Endothelial cell of umbilical vein (primary cell): ENCODE measurements around the gene CABLES1. TPM values are rescaled to one million over a fixed set of nuclear protein-coding genes. Genes with fewer than 3 reads are reported as not detected.

ENCODE experiments used
- BruUV-seq: library from RNA; stranded (reverse); fragments of 400-500 nt; replicated peaks from 2 replicates; lab custom pipeline; 2021; lab: Mats Ljungman, UMichigan
- CTCF ChIA-PET: fragments of 300-600, 350-600 bp; sonication (Branson Sonifier 250); formaldehyde crosslinking; loops from one replicate; lab custom pipeline; 2021; ENCODE audit warnings: antibody characterized with exemption, inconsistent platforms; lab: Charles Lee
- POLR2A ChIA-PET: fragments of 300-600, 350-600 bp; sonication (Branson Sonifier 250); formaldehyde crosslinking; loops from one replicate; lab custom pipeline; 2021; ENCODE audit warnings: antibody characterized with exemption, inconsistent platforms; lab: Charles Lee
- DNase-seq: peaks from one replicate; pipeline ENCODE4 v3.0.0-alpha.2; 2011; ENCODE audit warnings: low read depth, low spot score
- FAIRE-seq: peaks from 2 replicates; lab custom pipeline; 2011; peaks lifted over from hg19 to GRCh38; lab: Jason Lieb, UNC
- H2AFZ ChIP-seq: 2 replicates; pipeline ENCODE4 v1.6.0; 2012; ENCODE audit warnings: low read depth, low read length, control low read depth, inconsistent platforms
- H3K27ac ChIP-seq: 2 replicates; pipeline ENCODE4 v1.5.1; 2011; ENCODE audit warnings: low read depth, mild to moderate bottlenecking, control low read depth, low read length, moderate library complexity; ENCODE audit not compliant: insufficient read depth
- H3K27me3 ChIP-seq, 2 experiments: 2 replicates each; pipeline versions ENCODE4 v1.6.0 to v1.6.1; 2011; ENCODE audit warnings: low read length in 2 of 2, mixed read lengths in 1 of 2; ENCODE audit not compliant: control insufficient read depth in 2 of 2, insufficient read depth in 2 of 2
- H3K36me3 ChIP-seq, 2 experiments: 2 replicates in 1 of 2; 3 replicates in 1 of 2; pipeline ENCODE4 v1.5.1; 2011; ENCODE audit warnings: low read length in 2 of 2, mild to moderate bottlenecking in 1 of 2, moderate library complexity in 1 of 2; ENCODE audit not compliant: control insufficient read depth in 2 of 2, insufficient read depth in 2 of 2; ENCODE audit errors: extremely low read depth in 1 of 2
- H3K4me1 ChIP-seq: 3 replicates; pipeline ENCODE4 v1.5.1; 2011; ENCODE audit warnings: mild to moderate bottlenecking, low read length; ENCODE audit not compliant: control insufficient read depth, insufficient read depth; ENCODE audit errors: extremely low read depth
- H3K4me2 ChIP-seq: 2 replicates; pipeline ENCODE4 v1.6.1; 2011; ENCODE audit warnings: low read length, control low read depth, mixed read lengths; ENCODE audit not compliant: insufficient read depth
- H3K4me3 ChIP-seq, 3 experiments: fragments of 200-600 bp in 1 of 3; sonication (generic), shearing (Covaris generic) in 1 of 3; replicated peaks in 1 of 3; 2 replicates each; pipeline ENCODE4 v1.5.1; 2011 to 2016; ENCODE audit warnings: control low read depth in 3 of 3, low read length in 3 of 3, mild to moderate bottlenecking in 2 of 3, inconsistent platforms in 1 of 3, low read depth in 1 of 3, moderate library complexity in 1 of 3; ENCODE audit not compliant: insufficient read depth in 1 of 3
- H3K79me2 ChIP-seq: 2 replicates; pipeline ENCODE4 v1.6.0; 2012; ENCODE audit warnings: low read length, inconsistent platforms; ENCODE audit not compliant: control insufficient read depth, insufficient read depth
- H3K9ac ChIP-seq: replicated peaks from 2 replicates; pipeline ENCODE3; 2011; ENCODE audit warnings: low read length, control low read depth; ENCODE audit not compliant: insufficient read depth; ENCODE audit errors: extremely low read depth
- H3K9me1 ChIP-seq: replicated peaks from 3 replicates; pipeline ENCODE4 v1.6.0; 2011; ENCODE audit warnings: mild to moderate bottlenecking, low read length; ENCODE audit not compliant: control insufficient read depth, insufficient read depth; ENCODE audit errors: extremely low read depth
- H3K9me3 ChIP-seq: replicated peaks from 2 replicates; pipeline ENCODE4 v1.5.1; 2012; ENCODE audit warnings: low read length, inconsistent platforms; ENCODE audit not compliant: control insufficient read depth, insufficient read depth
- H4K20me1 ChIP-seq: replicated peaks from 2 replicates; pipeline ENCODE3; 2011; ENCODE audit warnings: mild to moderate bottlenecking, low read length; ENCODE audit not compliant: control insufficient read depth, insufficient read depth; ENCODE audit errors: extremely low read depth
- EZH2 ChIP-seq: IDR thresholded peaks from 2 replicates; pipeline ENCODE4 v1.6.1; 2012; ENCODE audit warnings: borderline replicate concordance, low read depth, mild to moderate bottlenecking, moderate library complexity, low read length, inconsistent platforms; ENCODE audit not compliant: severe bottlenecking
- FOS ChIP-seq: IDR thresholded peaks from 2 replicates; pipeline ENCODE4 v1.6.1; 2011; ENCODE audit warnings: mild to moderate bottlenecking, low read length, moderate library complexity, borderline replicate concordance; ENCODE audit not compliant: insufficient read depth
- GATA2 ChIP-seq: IDR thresholded peaks from 2 replicates; pipeline ENCODE4 v1.7.0; 2011; ENCODE audit warnings: low read depth, mild to moderate bottlenecking, moderate library complexity, mixed read lengths, low read length; ENCODE audit not compliant: insufficient read length, insufficient read depth
- JUN ChIP-seq: IDR thresholded peaks from 2 replicates; pipeline ENCODE4 v1.6.1; 2011; ENCODE audit warnings: borderline replicate concordance, low read depth; ENCODE audit not compliant: insufficient read length, insufficient read depth
- MYC ChIP-seq: IDR thresholded peaks from one replicate; pipeline ENCODE4 v1.6.1; 2011; ENCODE audit warnings: mild to moderate bottlenecking, low read depth, low read length
- POLR2A ChIP-seq: IDR thresholded peaks from 2 replicates; pipeline ENCODE4 v1.6.1; 2012; ENCODE audit warnings: low read depth, mild to moderate bottlenecking, control low read depth, low read length
- POLR2AphosphoS5 ChIP-seq: IDR thresholded peaks from 2 replicates; pipeline ENCODE4 v1.6.1; 2012; ENCODE audit warnings: low read depth, mild to moderate bottlenecking, control low read depth, low read length, moderate library complexity; ENCODE audit not compliant: insufficient read depth
- dilution Hi-C: fragments of 300-500 bp; cut with MboI; formaldehyde crosslinking; loops from one replicate; pipeline ENCODE4 v1.15.0; 2019; ENCODE audit warnings: low sequenced_read_pairs; ENCODE audit not compliant: extremely low pct_ligation_motif_present
- intact Hi-C: fragments of 100-400 bp; cut with micrococcal nuclease; formaldehyde crosslinking; loops from one replicate; pipeline ENCODE4 v1.10.0; 2022
- polyA plus RNA-seq, 4 experiments: library from polyadenylated mRNA; depleted of rRNA in 3 of 4; stranded (reverse) in 3 of 4; unstranded in 1 of 4; fragments of >200 nt; gene quantifications; 2 replicates each; pipeline versions ENCODE4 v1.2.1 to v1.2.3, GENCODE V29; 2011 to 2012; ENCODE audit warnings: missing spikeins in 1 of 4
- total RNA-seq: library from RNA; stranded (reverse); gene quantifications from 2 replicates; pipeline ENCODE4 v1.2.3, GENCODE V29; 2021
- TF ChIP-seq, protein P1 (sequence below): IDR thresholded peaks from 2 replicates; pipeline ENCODE4 v1.6.1; 2011; ENCODE audit not compliant: insufficient read depth, insufficient read length
- TF ChIP-seq, protein P2 (sequence below), 2 donors: IDR thresholded peaks; 1 replicate in 1 of 2; 2 replicates in 1 of 2; pipeline ENCODE4 v1.5.1; 2011; ENCODE audit warnings: low read length in 2 of 2, mild to moderate bottlenecking in 2 of 2, moderate library complexity in 2 of 2, control low read depth in 1 of 2, inconsistent platforms in 1 of 2, low read depth in 1 of 2; ENCODE audit not compliant: insufficient read depth in 1 of 2; ENCODE audit errors: extremely low read depth in 1 of 2

The CABLES1 gene
- total and polyA plus RNA-seq, 2 donors (not counting 3 experiments of a cell fraction or from before 2014, with no cell fraction given), result 40.2 to 71.1 TPM

DNA sequence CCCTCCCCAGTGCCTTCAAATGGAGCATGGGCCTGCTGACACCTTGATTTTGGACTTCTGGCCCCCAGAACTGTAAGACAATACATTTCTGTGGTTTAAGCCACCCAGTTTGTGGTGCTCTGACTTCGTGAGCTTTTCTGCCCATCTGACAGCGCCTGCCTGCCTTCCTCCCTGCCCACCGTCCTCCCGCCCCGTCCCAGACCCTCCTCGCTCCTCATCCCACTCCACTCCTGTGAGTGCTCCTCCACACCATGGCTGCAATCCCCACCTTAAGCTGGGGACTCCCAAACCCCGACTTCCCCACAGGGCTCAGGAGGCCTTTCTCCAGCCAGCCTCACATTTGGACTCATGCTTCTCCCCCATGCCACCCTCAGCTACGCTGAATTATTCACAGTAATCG lies 70.7 kb downstream of the CABLES1 start:
- Histone ChIP-seq H3K4me2 (no peak overlapping the region), H3K36me3 (peaks cover 0 to 41% of the 10 kb centered on the region in 2 experiments), H3K27me3 (no peaks in the 10 kb centered on the region), H3K4me1 (no peaks in the 10 kb centered on the region), H3K4me3 (no peak overlapping the region), H3K9me1 (no peaks in the 10 kb centered on the region), H3K9me3 (no peaks in the 10 kb centered on the region), H3K79me2 (no peaks in the 10 kb centered on the region), H3K9ac (no peak overlapping the region), H2AFZ (no peak overlapping the region), H4K20me1 (no peaks in the 10 kb centered on the region), H3K27ac (no peak overlapping the region)
- TF ChIP-seq POLR2A (no peak), POLR2AphosphoS5 (no peak), EZH2 (no peak), JUN (no peak), GATA2 (no peak), MYC (no peak), FOS (no peak)
- TF ChIP-seq, protein P1, sequence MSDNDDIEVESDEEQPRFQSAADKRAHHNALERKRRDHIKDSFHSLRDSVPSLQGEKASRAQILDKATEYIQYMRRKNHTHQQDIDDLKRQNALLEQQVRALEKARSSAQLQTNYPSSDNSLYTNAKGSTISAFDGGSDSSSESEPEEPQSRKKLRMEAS, result no peak
- TF ChIP-seq, protein P2, sequence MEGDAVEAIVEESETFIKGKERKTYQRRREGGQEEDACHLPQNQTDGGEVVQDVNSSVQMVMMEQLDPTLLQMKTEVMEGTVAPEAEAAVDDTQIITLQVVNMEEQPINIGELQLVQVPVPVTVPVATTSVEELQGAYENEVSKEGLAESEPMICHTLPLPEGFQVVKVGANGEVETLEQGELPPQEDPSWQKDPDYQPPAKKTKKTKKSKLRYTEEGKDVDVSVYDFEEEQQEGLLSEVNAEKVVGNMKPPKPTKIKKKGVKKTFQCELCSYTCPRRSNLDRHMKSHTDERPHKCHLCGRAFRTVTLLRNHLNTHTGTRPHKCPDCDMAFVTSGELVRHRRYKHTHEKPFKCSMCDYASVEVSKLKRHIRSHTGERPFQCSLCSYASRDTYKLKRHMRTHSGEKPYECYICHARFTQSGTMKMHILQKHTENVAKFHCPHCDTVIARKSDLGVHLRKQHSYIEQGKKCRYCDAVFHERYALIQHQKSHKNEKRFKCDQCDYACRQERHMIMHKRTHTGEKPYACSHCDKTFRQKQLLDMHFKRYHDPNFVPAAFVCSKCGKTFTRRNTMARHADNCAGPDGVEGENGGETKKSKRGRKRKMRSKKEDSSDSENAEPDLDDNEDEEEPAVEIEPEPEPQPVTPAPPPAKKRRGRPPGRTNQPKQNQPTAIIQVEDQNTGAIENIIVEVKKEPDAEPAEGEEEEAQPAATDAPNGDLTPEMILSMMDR (IDR thresholded peaks at IDR 0.05; ENCODE audit: extremely low read depth in 1 of 2, insufficient read depth in 1 of 2, low read depth in 1 of 2, low read length in 2 of 2), result no peak
- FAIRE-seq (no peak), DNase-seq (no peak)
- dilution Hi-C loops (no loop called here), intact Hi-C loops (loop anchor here (10.0 kb wide), 1 partner anchor 391 kb away; no protein-coding TSS in a partner anchor)
- ChIA-PET POLR2A (no interaction called here), CTCF (interaction anchor here (1.1 to 2.8 kb wide), 4 partner anchors 19 to 206 kb away, joined by 3 to 11 read pairs (median 5); no protein-coding TSS in a partner anchor)
- no TSS peak for BruUV-seq
